SU-DHL-6 (cell line): ENCODE results near the gene PAX5.

ENCODE experiments used
- H2AFZ ChIP-seq: fragments of 200-600 bp; sonication (generic); 2 replicates; pipeline ENCODE4 v1.6.1; 2014; ENCODE audit warnings: low read depth, mild to moderate bottlenecking, moderate library complexity, mixed read lengths, antibody characterized with exemption, low read length; ENCODE audit not compliant: severe bottlenecking
- H3F3A ChIP-seq: fragments of 200-600 bp; shearing (Covaris generic); 2 replicates; pipeline ENCODE4 v1.6.0; 2016; ENCODE audit warnings: antibody characterized with exemption, mild to moderate bottlenecking; ENCODE audit not compliant: insufficient read depth
- H3K27ac ChIP-seq: fragments of 200-600 bp; sonication (generic); 2 replicates; pipeline ENCODE4 v1.5.1; 2016; ENCODE audit warnings: low read depth, mild to moderate bottlenecking, low read length, moderate library complexity, mixed read lengths
- H3K27me3 ChIP-seq: fragments of 200-600 bp; sonication (generic), shearing (Covaris generic); 2 replicates; pipeline ENCODE4 v1.6.0; 2014; ENCODE audit warnings: mild to moderate bottlenecking, low read length
- H3K36me3 ChIP-seq: fragments of 200-600 bp; sonication (generic); 2 replicates; pipeline ENCODE4 v1.6.1; 2014; ENCODE audit warnings: mild to moderate bottlenecking, low read length, mixed read lengths
- H3K4me2 ChIP-seq: fragments of 300-600, 200-600 bp; shearing (Covaris generic), sonication (generic); 2 replicates; pipeline ENCODE4 v1.6.0; 2014; ENCODE audit warnings: low read length, low read depth, mild to moderate bottlenecking; ENCODE audit not compliant: poor library complexity, severe bottlenecking
- H3K4me3 ChIP-seq: fragments of 200-600 bp; sonication (generic); 2 replicates; pipeline ENCODE4 v1.5.1; 2014; ENCODE audit warnings: antibody characterized with exemption, low read length, mild to moderate bottlenecking, mixed read lengths; ENCODE audit not compliant: insufficient read depth, poor library complexity, severe bottlenecking
- H3K79me2 ChIP-seq: fragments of 200-600 bp; sonication (generic); 2 replicates; pipeline ENCODE4 v1.6.1; 2014; ENCODE audit warnings: mild to moderate bottlenecking, low read length, moderate library complexity; ENCODE audit not compliant: insufficient read depth
- H3K9ac ChIP-seq: fragments of 200-600 bp; sonication (generic); 2 replicates; pipeline ENCODE4 v1.7.0; 2014; ENCODE audit warnings: mild to moderate bottlenecking, low read length
- H3K9me2 ChIP-seq: fragments of 200-600 bp; sonication (generic); replicated peaks from 2 replicates; pipeline ENCODE4 v1.6.1; 2014; ENCODE audit warnings: low read length; ENCODE audit not compliant: insufficient read depth
- H3K9me3 ChIP-seq: fragments of 200-600 bp; sonication (generic); 2 replicates; pipeline ENCODE4 v1.6.1; 2014; ENCODE audit warnings: low read length, mixed read lengths; ENCODE audit not compliant: insufficient read depth
- H4K20me1 ChIP-seq: fragments of 200-600 bp; sonication (generic); 2 replicates; pipeline ENCODE4 v1.6.1; 2014; ENCODE audit warnings: low read depth, mild to moderate bottlenecking, antibody characterized with exemption, low read length, moderate library complexity, mixed read lengths
- CTCF ChIP-seq: fragments of 200-600 bp; sonication (generic); IDR thresholded peaks from one replicate; pipeline ENCODE4 v1.5.1; 2017; ENCODE audit warnings: antibody characterized with exemption, mild to moderate bottlenecking, low read length, moderate library complexity; ENCODE audit not compliant: insufficient read depth, poor library complexity, severe bottlenecking
- EZH2phosphoT487 ChIP-seq: fragments of 200-600 bp; sonication (generic), shearing (Covaris generic); conservative IDR thresholded peaks from 2 replicates; pipeline ENCODE4 v1.6.1; 2018; ENCODE audit warnings: mild to moderate bottlenecking, antibody characterized with exemption, low read length, moderate library complexity, mixed read lengths

The PAX5 gene

DNA sequence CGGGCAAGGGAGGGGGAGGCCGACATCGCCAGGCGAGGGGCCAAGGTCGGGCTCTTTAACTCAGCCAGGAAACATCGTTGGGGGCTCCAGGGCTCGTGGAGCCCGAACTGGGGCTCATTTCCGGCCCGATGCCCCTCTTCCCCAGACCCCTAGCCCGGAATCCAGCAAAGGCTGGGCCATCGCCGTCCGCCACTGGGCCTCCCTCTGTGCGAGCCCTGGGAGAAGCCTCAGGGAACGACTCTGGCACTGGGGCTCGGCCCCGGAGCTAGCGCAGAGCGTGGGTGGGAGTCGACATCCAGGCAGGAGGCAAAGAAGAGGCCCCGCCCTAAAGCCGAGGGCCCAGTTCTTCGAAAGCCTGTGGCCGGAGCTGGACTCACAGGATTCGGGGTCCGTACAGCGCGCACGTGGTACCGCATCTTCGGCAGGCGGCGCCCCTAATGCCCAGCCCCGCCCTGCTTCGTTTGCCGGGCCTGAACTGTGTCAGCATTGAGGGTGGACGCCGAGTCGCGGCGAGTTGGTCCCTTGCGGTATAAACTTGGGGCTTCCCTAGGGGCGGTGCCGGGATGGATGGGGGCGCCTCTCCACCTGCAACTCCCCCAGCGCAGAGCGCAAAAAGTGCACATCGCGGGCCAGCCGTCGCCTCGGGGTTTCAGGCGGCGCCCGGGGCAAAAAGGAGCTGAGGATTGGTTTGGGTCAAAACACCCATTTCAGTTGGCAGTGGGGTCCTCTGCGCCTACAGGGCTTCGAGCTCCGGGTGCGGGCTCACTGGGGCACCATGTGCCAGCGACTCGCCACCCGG, 3.6 kb upstream of the PAX5 start:
- no peaks in the 10 kb centered on the region for H4K20me1 ChIP-seq
- H3K27me3 ChIP-seq: no peaks in the 10 kb centered on the region
- H3K9ac ChIP-seq: peak overlapping the region; percentile 80
- H3K9me2 ChIP-seq: no peaks in the 10 kb centered on the region
- H2AFZ ChIP-seq: no peak overlapping the region
- TF ChIP-seq EZH2phosphoT487 (no peak), CTCF (no peak)
- 0 out of 2 replicates have a peak overlapping the region, but pooled peaks have one; percentile 92 for H3K27ac ChIP-seq
- peak overlapping the region; percentile 84 for H3K4me2 ChIP-seq
- no peaks in the 10 kb centered on the region for H3K36me3 ChIP-seq
- no peaks in the 10 kb centered on the region for H3K9me3 ChIP-seq
- H3K4me3 ChIP-seq: peak overlapping the region; percentile 69
- H3F3A ChIP-seq: peaks cover 50% of the 10 kb centered on the region
- H3K79me2 ChIP-seq: peaks cover 19% of the 10 kb centered on the region

DNA sequence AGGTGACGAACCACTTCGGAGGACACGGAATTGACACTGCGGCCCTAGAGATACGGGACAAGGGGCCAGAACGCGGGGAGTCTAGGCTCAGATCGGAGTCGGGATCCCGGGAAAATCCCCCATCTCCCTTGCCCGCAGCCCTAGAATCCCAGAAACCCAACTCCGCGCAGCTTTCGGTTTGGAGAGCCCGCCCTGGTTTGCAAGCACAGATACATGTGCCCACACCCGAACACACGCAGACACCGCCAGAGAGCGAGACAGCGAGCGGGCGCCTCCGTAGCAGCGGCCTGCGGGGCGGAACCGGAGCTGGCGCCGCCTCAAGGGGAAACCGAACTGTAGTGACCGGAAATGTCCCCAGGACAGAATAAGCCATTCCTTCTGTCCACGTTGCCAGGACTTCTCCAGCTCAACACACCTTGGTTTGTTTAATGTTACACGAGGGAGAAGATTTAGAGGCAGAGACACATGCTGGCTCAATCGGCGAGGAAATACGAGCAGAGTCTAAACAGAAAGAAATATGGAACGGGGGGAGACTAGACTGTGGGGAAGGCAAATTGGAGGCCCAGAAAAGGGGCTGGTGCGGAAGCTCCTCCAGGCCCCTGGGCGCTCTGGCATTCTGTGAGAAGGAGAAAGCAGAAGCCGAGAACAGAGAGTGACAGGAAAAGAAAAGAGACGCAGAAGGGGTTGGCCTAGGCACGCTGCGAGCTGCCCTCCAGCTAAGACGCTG, 2.9 kb upstream of the PAX5 start:
- TF ChIP-seq CTCF (no peak), EZH2phosphoT487 (no peak)
- H3K79me2 ChIP-seq: peaks cover 26% of the 10 kb centered on the region
- peak overlapping the region; percentile 80 for H3K9ac ChIP-seq
- no peaks in the 10 kb centered on the region for H4K20me1 ChIP-seq
- H3K36me3 ChIP-seq: no peaks in the 10 kb centered on the region
- H3K4me3 ChIP-seq: peak overlapping the region; percentile 69
- peaks cover 55% of the 10 kb centered on the region for H3F3A ChIP-seq
- H2AFZ ChIP-seq: peak overlapping the region; percentile 76
- peak overlapping the region; percentile 84 for H3K4me2 ChIP-seq
- H3K9me3 ChIP-seq: no peaks in the 10 kb centered on the region
- peak overlapping the region; percentile 92 for H3K27ac ChIP-seq
- H3K27me3 ChIP-seq: no peaks in the 10 kb centered on the region
- H3K9me2 ChIP-seq: no peaks in the 10 kb centered on the region

DNA sequence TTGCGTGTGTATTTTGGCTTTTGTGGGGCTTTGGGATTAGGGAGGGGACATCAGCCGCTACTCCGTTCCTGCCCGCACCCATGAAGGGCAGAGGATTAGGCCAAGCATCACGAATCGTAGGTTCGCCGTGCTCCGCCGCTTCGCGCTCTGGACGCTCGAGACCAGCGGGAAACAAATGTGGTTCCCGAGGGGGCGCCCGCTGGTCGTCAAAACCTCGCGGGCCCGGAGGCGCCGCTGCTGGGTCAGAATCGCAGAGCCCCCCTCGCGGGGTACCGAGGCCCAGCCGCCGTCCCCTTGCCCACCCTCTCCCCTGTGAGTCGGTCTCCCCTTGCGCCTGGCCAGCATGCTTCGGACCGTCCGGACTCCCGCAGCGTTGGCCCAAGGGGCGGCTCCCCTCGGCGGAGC, 2.3 kb upstream of the PAX5 start:
- Histone ChIP-seq H3K4me3 (peak overlapping the region; percentile 69), H3K9me3 (no peaks in the 10 kb centered on the region), H3K36me3 (no peaks in the 10 kb centered on the region), H3K27me3 (no peaks in the 10 kb centered on the region), H3K9ac (peak overlapping the region; percentile 80), H3K4me2 (peak overlapping the region; percentile 84), H3F3A (peaks cover 56% of the 10 kb centered on the region), H2AFZ (peak overlapping the region; percentile 76), H3K79me2 (peaks cover 32% of the 10 kb centered on the region), H3K27ac (peak overlapping the region; percentile 92), H4K20me1 (no peaks in the 10 kb centered on the region), H3K9me2 (no peaks in the 10 kb centered on the region)
- peak; percentile 20 for TF ChIP-seq CTCF
- no peak for TF ChIP-seq EZH2phosphoT487
